HG03108 (cell line): ENCODE measurements around the gene STAP1.

Experiments used
- ATAC-seq: cut with Tn5 transposase; IDR thresholded peaks from one replicate; pipeline ENCODE4 v1.9.1; 2021; ENCODE audit warnings: moderate library complexity; ENCODE audit not compliant: unreplicated experiment

Gene STAP1

GRCh38 chr4:67554096-67554495 is 4.4 kb upstream of the STAP1 start:
- ATAC-seq: no peak

- ATAC-seq: no peak
Observed at GRCh38 chr4:67555447-67555846, 3.1 kb upstream of the STAP1 start.

- ATAC-seq: no peak
Observed at GRCh38 chr4:67556436-67556835, 2.1 kb upstream of the STAP1 start.

GRCh38 chr4:67565284-67565683 is 6.8 kb downstream of the STAP1 start:
- no peak for ATAC-seq

GRCh38 chr4:67566335-67566734 is 7.8 kb downstream of the STAP1 start:
- no peak for ATAC-seq

GRCh38 chr4:67568820-67569219 is 10.3 kb downstream of the STAP1 start:
- ATAC-seq: no peak

- no peak for ATAC-seq
Observed at GRCh38 chr4:67570537-67570936, 12.0 kb downstream of the STAP1 start.

- no peak for ATAC-seq
Observed at GRCh38 chr4:67571975-67572374, 13.4 kb downstream of the STAP1 start.

GRCh38 chr4:67573193-67573592 is 14.7 kb downstream of the STAP1 start:
- ATAC-seq: no peak

GRCh38 chr4:67575232-67576058 is 16.9 kb downstream of the STAP1 start:
- ATAC-seq: peak; percentile 85

- no peak for ATAC-seq
Observed at GRCh38 chr4:67576059-67576466, 17.5 kb downstream of the STAP1 start.

- peak; percentile 36 for ATAC-seq
Observed at GRCh38 chr4:67576538-67576937, 18.0 kb downstream of the STAP1 start.

GRCh38 chr4:67580577-67580976 is 22.1 kb downstream of the STAP1 start:
- ATAC-seq: no peak

GRCh38 chr4:67581208-67581857 is 22.8 kb downstream of the STAP1 start:
- no peak for ATAC-seq

- ATAC-seq: no peak
Observed at GRCh38 chr4:67581913-67582312, 23.4 kb downstream of the STAP1 start.

GRCh38 chr4:67584496-67584895 is 26.0 kb downstream of the STAP1 start:
- no peak for ATAC-seq

GRCh38 chr4:67587156-67587555 is 28.6 kb downstream of the STAP1 start:
- ATAC-seq: no peak

- ATAC-seq: no peak
Observed at GRCh38 chr4:67593741-67594175, 35.2 kb downstream of the STAP1 start.

GRCh38 chr4:67603310-67604028 is 44.9 kb downstream of the STAP1 start:
- ATAC-seq: no peak

- ATAC-seq: no peak
Observed at GRCh38 chr4:67604029-67604381, 45.5 kb downstream of the STAP1 start.

GRCh38 chr4:67604749-67605148 is 46.2 kb downstream of the STAP1 start:
- no peak for ATAC-seq

GRCh38 chr4:67608027-67608426 is 49.5 kb downstream of the STAP1 start:
- ATAC-seq: no peak
